ENCODE measurements around the gene TMEM178B.

DNA sequence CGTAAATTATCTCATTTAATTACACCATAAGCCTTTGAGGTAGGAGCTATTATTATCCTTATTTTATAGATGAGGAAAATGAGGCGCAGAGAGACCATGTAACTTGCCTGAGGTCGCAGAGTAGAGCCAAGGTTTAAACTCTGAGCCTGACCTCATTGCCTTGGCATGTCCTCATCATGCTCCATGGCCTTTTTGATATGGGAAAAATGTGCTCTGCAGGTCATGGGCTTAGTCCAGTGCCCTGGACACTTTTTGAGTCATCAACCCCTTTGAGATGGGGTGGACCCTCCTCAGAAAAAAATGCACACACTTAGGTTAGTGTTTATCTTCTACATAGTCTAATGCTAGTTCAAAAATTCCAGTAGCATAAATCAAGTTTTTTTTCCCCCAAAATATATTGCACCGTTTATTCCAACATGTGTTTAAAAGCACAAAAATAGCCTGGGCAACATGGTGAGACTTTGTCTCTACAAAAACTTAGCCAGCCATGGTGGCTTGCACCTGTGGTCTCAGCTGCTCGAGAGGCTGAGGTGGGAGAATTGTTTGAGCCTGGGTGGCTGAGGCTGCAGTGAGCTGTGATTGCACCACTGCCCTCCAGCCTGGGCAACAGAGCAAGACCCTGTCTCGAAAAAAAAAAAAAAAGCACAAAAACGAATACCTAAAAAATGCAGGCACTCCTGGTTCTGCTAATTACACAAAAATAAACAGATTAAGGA is 28.6 kb upstream of the TMEM178B start:
- TF ChIP-seq, protein P1, sequence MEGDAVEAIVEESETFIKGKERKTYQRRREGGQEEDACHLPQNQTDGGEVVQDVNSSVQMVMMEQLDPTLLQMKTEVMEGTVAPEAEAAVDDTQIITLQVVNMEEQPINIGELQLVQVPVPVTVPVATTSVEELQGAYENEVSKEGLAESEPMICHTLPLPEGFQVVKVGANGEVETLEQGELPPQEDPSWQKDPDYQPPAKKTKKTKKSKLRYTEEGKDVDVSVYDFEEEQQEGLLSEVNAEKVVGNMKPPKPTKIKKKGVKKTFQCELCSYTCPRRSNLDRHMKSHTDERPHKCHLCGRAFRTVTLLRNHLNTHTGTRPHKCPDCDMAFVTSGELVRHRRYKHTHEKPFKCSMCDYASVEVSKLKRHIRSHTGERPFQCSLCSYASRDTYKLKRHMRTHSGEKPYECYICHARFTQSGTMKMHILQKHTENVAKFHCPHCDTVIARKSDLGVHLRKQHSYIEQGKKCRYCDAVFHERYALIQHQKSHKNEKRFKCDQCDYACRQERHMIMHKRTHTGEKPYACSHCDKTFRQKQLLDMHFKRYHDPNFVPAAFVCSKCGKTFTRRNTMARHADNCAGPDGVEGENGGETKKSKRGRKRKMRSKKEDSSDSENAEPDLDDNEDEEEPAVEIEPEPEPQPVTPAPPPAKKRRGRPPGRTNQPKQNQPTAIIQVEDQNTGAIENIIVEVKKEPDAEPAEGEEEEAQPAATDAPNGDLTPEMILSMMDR (IDR thresholded peaks at IDR 0.05; ENCODE audit: poor library complexity), result no peak
- TF ChIP-seq EZH2 (IDR thresholded peaks at IDR 0.05; ENCODE audit: borderline replicate concordance), result no peak
